Activated CD4-positive, alpha-beta memory T cell treated with anti-CD3 and anti-CD28 coated beads, Interleukin-2, amount 10 ng/mL, durations not matched to agents 7 days and 5 days (primary cell): ENCODE measurements around the gene SBSN. TPM values are rescaled to one million over a fixed set of nuclear protein-coding genes. Genes with fewer than 3 reads are reported as not detected.
"Not testable (repeated sequence)": the region's sequence is repeated elsewhere in the genome, so short reads cannot be mapped to it uniquely, and the experiment has no call there.

Source experiments
- CTCF ChIA-PET: fragments of 350-600 bp; sonication (Branson Sonifier 250); formaldehyde crosslinking; loops from one replicate; lab custom pipeline; 2021; ENCODE audit warnings: antibody characterized with exemption, inconsistent platforms; lab: Charles Lee
- POLR2A ChIA-PET: fragments of 350-600 bp; sonication (Branson Sonifier 250); formaldehyde crosslinking; loops from one replicate; lab custom pipeline; 2021; ENCODE audit warnings: antibody characterized with exemption; lab: Charles Lee
- DNase-seq: peaks from one replicate; pipeline ENCODE4 v3.0.0-alpha.2; 2020
- H3K27ac Mint-ChIP-seq: one replicate; pipeline ENCODE4 v1.8.0; 2021; ENCODE audit warnings: mild to moderate bottlenecking, mixed read lengths
- H3K27me3 Mint-ChIP-seq: one replicate; pipeline ENCODE4 v1.8.0; 2021; ENCODE audit warnings: mixed read lengths
- H3K36me3 Mint-ChIP-seq: one replicate; pipeline ENCODE4 v1.8.0; 2021; ENCODE audit warnings: low read depth, mixed read lengths
- H3K4me1 Mint-ChIP-seq: one replicate; pipeline ENCODE4 v1.8.0; 2021; ENCODE audit warnings: mixed read lengths
- H3K4me3 Mint-ChIP-seq: one replicate; pipeline ENCODE4 v1.8.0; 2021; ENCODE audit warnings: mild to moderate bottlenecking, mixed read lengths
- H3K9me3 Mint-ChIP-seq: one replicate; pipeline ENCODE4 v1.8.0; 2021; ENCODE audit warnings: mixed read lengths
- total RNA-seq, 2 experiments: library from RNA; stranded (reverse); gene quantifications; one replicate each; pipeline ENCODE4 v1.2.3, GENCODE V29; 2021

The SBSN gene
- total RNA-seq, 2 experiments from 2014 or later: not detected

GRCh38 chr19:35487656-35488182, 40.4 kb downstream of the SBSN start:
- DNase-seq: no peak
- peaks cover 11% of the 10 kb centered on the region for H3K4me1 Mint-ChIP-seq
- H3K4me3 Mint-ChIP-seq: no peak overlapping the region
- no peaks in the 10 kb centered on the region for H3K36me3 Mint-ChIP-seq
- H3K27me3 Mint-ChIP-seq: peaks cover 37% of the 10 kb centered on the region
- CTCF ChIA-PET: interaction anchor here (0.6 kb wide), 1 partner anchor 326 kb away, joined by 3 read pairs; no protein-coding TSS in a partner anchor
- H3K9me3 Mint-ChIP-seq: no peaks in the 10 kb centered on the region
- POLR2A ChIA-PET: interaction anchor here (1.4 kb wide), 1 partner anchor 25 kb away, joined by 4 read pairs; no protein-coding TSS in a partner anchor
- H3K27ac Mint-ChIP-seq: no peak overlapping the region

DNA sequence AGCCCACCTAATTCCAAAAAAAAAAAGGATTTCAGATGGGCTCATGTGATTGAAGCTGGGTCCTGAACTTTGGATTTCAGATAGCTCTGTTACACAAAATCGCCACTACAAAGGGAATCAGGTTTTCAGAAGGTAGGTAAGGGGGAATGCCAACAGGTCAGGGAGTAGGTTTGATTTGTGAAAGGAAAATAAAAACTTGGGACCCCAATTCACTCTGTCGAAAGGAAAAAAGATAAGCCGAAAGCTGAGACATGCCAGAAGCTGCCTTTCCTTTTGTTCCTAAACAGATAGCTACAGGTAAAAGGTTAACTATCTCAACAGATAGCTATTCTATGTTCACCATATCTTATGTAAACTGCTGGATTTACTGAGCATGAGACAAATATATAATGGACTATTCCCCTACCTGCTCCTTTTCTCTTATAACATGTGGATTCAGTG, 41.8 kb downstream of the SBSN start:
- Mint-ChIP-seq H3K27ac (no peak overlapping the region), H3K36me3 (no peaks in the 10 kb centered on the region), H3K27me3 (peaks cover 36% of the 10 kb centered on the region), H3K9me3 (no peaks in the 10 kb centered on the region), H3K4me1 (peaks cover 13% of the 10 kb centered on the region), H3K4me3 (no peak overlapping the region)
- ChIA-PET POLR2A (interaction anchor here (1.4 kb wide), 1 partner anchor 23 kb away, joined by 4 read pairs; no protein-coding TSS in a partner anchor), CTCF (interaction anchor here (0.9 to 1.8 kb wide), 3 partner anchors 9 to 23 kb away, joined by 3 to 10 read pairs (median 3); no protein-coding TSS in a partner anchor)
- DNase-seq: no peak

GRCh38 chr19:35484252-35485036, 43.7 kb downstream of the SBSN start:
- no peak overlapping the region for H3K27ac Mint-ChIP-seq
- no peaks in the 10 kb centered on the region for H3K9me3 Mint-ChIP-seq
- no peaks in the 10 kb centered on the region for H3K36me3 Mint-ChIP-seq
- peaks cover 34% of the 10 kb centered on the region for H3K27me3 Mint-ChIP-seq
- no peak for DNase-seq
- H3K4me3 Mint-ChIP-seq: no peak overlapping the region
- ChIA-PET CTCF (interaction anchor here (1.4 kb wide), 1 partner anchor 11 kb away, joined by 6 read pairs; no protein-coding TSS in a partner anchor), POLR2A (no interaction called here)
- peaks cover 13% of the 10 kb centered on the region for H3K4me1 Mint-ChIP-seq

- Mint-ChIP-seq H3K36me3 (no peaks in the 10 kb centered on the region), H3K9me3 (no peaks in the 10 kb centered on the region), H3K27ac (no peak overlapping the region), H3K4me1 (peaks cover 13% of the 10 kb centered on the region), H3K27me3 (peaks cover 32% of the 10 kb centered on the region), H3K4me3 (no peak overlapping the region)
- peak; percentile 38 for DNase-seq
- ChIA-PET CTCF (interaction anchor here (1.4 kb wide), 1 partner anchor 12 kb away, joined by 6 read pairs; no protein-coding TSS in a partner anchor), POLR2A (no interaction called here)
Measured at GRCh38 chr19:35483089-35483488, 45.0 kb downstream of the SBSN start.

DNA sequence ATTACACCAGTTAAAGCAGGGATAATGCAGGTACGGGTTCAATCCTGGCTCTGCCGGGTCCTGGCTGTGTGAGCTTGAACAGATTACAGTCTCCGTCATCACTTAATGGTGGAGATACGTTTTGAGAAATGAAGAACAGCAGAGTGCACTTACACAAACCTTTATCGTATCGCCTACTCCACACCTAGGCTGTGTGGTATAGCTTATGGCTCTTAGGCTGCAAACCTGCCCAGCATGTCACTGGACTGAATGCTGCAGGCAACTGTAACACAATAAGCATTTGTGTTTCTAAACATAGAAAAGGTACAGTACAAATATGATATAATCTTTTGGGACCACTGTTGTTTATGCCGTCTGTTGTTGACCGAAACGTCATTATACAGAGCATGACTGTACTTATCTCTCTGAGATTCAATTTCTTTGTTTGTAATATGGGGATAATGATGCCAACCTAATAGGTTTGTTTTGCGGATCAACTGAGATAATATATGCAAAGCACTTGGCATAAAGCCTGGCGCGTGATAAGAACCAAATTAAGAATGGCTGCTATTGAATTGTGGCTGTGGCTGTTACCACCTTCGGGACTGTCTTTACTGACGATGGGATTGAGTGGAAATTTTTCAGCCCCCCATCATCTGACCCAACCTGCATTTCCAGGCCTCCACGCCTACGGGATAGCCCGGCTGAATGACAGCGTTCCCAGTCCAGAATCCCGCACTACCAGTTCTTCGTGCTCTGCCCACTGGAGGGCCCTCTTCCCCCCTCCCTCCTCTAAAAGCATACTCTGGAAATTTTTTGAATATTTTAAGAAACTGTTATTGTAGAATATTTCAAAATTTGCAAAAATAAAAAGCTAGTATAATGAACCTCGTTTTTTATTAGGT, 49.1 kb downstream of the SBSN start:
- Mint-ChIP-seq H3K27me3 (peaks cover 23% of the 10 kb centered on the region), H3K9me3 (no peaks in the 10 kb centered on the region), H3K4me3 (no peak overlapping the region), H3K36me3 (no peaks in the 10 kb centered on the region), H3K4me1 (peaks cover 7% of the 10 kb centered on the region), H3K27ac (no peak overlapping the region)
- ChIA-PET POLR2A (interaction anchor here (1.0 kb wide), 1 partner anchor 17 kb away, joined by 4 read pairs; no protein-coding TSS in a partner anchor), CTCF (interaction anchor here (0.9 to 1.6 kb wide), 3 partner anchors 10 to 126 kb away, joined by 3 read pairs; no protein-coding TSS in a partner anchor)
- DNase-seq: no peak

DNA sequence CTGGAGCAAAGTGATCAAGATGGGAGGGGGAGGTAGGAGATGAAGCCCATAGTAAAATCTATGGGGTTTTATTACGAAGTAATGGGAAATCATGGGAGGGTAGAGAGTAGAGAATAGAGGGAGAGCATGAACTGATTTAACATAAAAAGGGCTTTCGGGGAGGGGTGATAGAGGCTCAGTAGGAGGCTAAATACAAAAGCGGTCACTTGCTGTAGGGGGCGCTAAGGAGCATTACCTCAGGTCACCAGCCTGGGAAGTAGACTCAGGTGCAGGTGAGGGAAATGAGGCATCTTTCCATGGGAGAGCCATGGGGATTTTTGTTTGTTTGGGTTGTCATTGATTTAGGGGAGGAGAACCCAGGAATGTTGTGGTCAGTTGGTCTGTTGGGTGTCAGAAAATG, 52.0 kb downstream of the SBSN start:
- DNase-seq: no peak
- POLR2A ChIA-PET: no interaction called here
- H3K27ac Mint-ChIP-seq: no peak overlapping the region
- no peak overlapping the region for H3K4me3 Mint-ChIP-seq
- no peaks in the 10 kb centered on the region for H3K4me1 Mint-ChIP-seq
- no peaks in the 10 kb centered on the region for H3K9me3 Mint-ChIP-seq
- H3K36me3 Mint-ChIP-seq: no peaks in the 10 kb centered on the region
- CTCF ChIA-PET: no interaction called here
- peaks cover 16% of the 10 kb centered on the region for H3K27me3 Mint-ChIP-seq

GRCh38 chr19:35474594-35474993, 53.5 kb downstream of the SBSN start:
- POLR2A ChIA-PET, H3K4me3 Mint-ChIP-seq, H3K27me3 Mint-ChIP-seq, H3K4me1 Mint-ChIP-seq, H3K36me3 Mint-ChIP-seq, H3K27ac Mint-ChIP-seq, DNase-seq, H3K9me3 Mint-ChIP-seq: not testable (repeated sequence)
- CTCF ChIA-PET: interaction anchor here (2.4 kb wide), 1 partner anchor 121 kb away, joined by 8 read pairs; no protein-coding TSS in a partner anchor

GRCh38 chr19:35474104-35474503, 54.0 kb downstream of the SBSN start:
- Mint-ChIP-seq H3K36me3 (no peaks in the 10 kb centered on the region), H3K4me1 (no peaks in the 10 kb centered on the region), H3K27me3 (peaks cover 9% of the 10 kb centered on the region), H3K9me3 (no peaks in the 10 kb centered on the region), H3K27ac (no peak overlapping the region), H3K4me3 (no peak overlapping the region)
- POLR2A ChIA-PET: interaction anchor here (0.9 kb wide), 1 partner anchor 71 kb away, joined by 3 read pairs; no protein-coding TSS in a partner anchor
- CTCF ChIA-PET: interaction anchor here (0.9 to 2.4 kb wide), 3 partner anchors 21 to 121 kb away, joined by 3 to 8 read pairs (median 4); no protein-coding TSS in a partner anchor
- no peak for DNase-seq

Other genes with a start within 250 kb of the SBSN start
- under 1 TPM; 0.38 to 0.43 TPM for gene HAMP, start 245.8 kb downstream of the SBSN start, total RNA-seq
- gene MAG, start 236.2 kb downstream of the SBSN start, total RNA-seq: not detected
- under 1 TPM; 0.63 to 0.76 TPM for gene CD22, start 199.1 kb downstream of the SBSN start, total RNA-seq
- gene FFAR1, start 180.4 kb downstream of the SBSN start, total RNA-seq: not detected
- gene FFAR3, start 169.9 kb downstream of the SBSN start, total RNA-seq: under 1 TPM; 0.63 to 0.78 TPM
- gene GPR42, start 157.2 kb downstream of the SBSN start, total RNA-seq: under 1 TPM in 1 of 2 experiments, not detected in 1; 0.13 TPM
- not detected for gene FFAR2, start 80.1 kb downstream of the SBSN start, total RNA-seq
- gene KRTDAP, start 37.8 kb downstream of the SBSN start, total RNA-seq: not detected
- gene DMKN, start 14.7 kb downstream of the SBSN start, total RNA-seq: not detected
- gene GAPDHS, start 5.1 kb upstream of the SBSN start, total RNA-seq: not detected
- 10 to 100 TPM; 39.6 to 47.4 TPM for gene TMEM147, start 17.3 kb upstream of the SBSN start, total RNA-seq
- not detected for gene ATP4A, start 35.3 kb upstream of the SBSN start, total RNA-seq
- gene PMIS2, start 57.9 kb upstream of the SBSN start, total RNA-seq: not detected
- 10 to 100 TPM; 45.3 to 46.5 TPM for gene HAUS5, start 84.4 kb upstream of the SBSN start, total RNA-seq
- 100 to 1,000 TPM in 1 of 2 experiments, 10 to 100 TPM in 1; 99.5 to 102 TPM for gene RBM42, start 100.7 kb upstream of the SBSN start, total RNA-seq
- under 1 TPM; 0.65 to 0.96 TPM for gene ETV2, start 113.4 kb upstream of the SBSN start, total RNA-seq
- gene COX6B1, start 120.0 kb upstream of the SBSN start, total RNA-seq: 100 to 1,000 TPM; 440 to 442 TPM
- under 1 TPM; 0.65 to 0.86 TPM for gene UPK1A, start 138.2 kb upstream of the SBSN start, total RNA-seq
- 10 to 100 TPM; 94.8 to 96.2 TPM for gene ZBTB32, start 176.2 kb upstream of the SBSN start, total RNA-seq
- gene KMT2B, start 189.7 kb upstream of the SBSN start, total RNA-seq: 10 to 100 TPM; 57.3 to 57.5 TPM
- gene IGFLR1, start 214.1 kb upstream of the SBSN start, total RNA-seq: 10 to 100 TPM; 78.9 to 90.5 TPM
- gene U2AF1L4, start 217.1 kb upstream of the SBSN start, total RNA-seq: 10 to 100 TPM; 35.5 to 36.2 TPM
- 10 to 100 TPM; 48.1 to 51.3 TPM for gene PSENEN, start 217.3 kb upstream of the SBSN start, total RNA-seq
- 10 to 100 TPM; 13.1 to 16.2 TPM for gene LIN37, start 220.3 kb upstream of the SBSN start, total RNA-seq
- under 1 TPM in 1 of 2 experiments, not detected in 1; 0.48 TPM for gene HSPB6, start 228.7 kb upstream of the SBSN start, total RNA-seq
- 10 to 100 TPM; 47.1 to 52.4 TPM for gene PROSER3, start 229.9 kb upstream of the SBSN start, total RNA-seq
- 10 to 100 TPM; 60.9 to 67.0 TPM for gene ARHGAP33, start 247.3 kb upstream of the SBSN start, total RNA-seq